ENCODE data around the gene PAK5. TPM values are rescaled to one million over a fixed set of nuclear protein-coding genes. Genes with fewer than 3 reads are reported as not detected.
"Not testable (repeated sequence)": the region's sequence is repeated elsewhere in the genome, so short reads cannot be mapped to it uniquely, and the experiment has no call there.

The PAK5 gene
- polyA plus RNA-seq, 1 donor = 0.13 TPM

DNA sequence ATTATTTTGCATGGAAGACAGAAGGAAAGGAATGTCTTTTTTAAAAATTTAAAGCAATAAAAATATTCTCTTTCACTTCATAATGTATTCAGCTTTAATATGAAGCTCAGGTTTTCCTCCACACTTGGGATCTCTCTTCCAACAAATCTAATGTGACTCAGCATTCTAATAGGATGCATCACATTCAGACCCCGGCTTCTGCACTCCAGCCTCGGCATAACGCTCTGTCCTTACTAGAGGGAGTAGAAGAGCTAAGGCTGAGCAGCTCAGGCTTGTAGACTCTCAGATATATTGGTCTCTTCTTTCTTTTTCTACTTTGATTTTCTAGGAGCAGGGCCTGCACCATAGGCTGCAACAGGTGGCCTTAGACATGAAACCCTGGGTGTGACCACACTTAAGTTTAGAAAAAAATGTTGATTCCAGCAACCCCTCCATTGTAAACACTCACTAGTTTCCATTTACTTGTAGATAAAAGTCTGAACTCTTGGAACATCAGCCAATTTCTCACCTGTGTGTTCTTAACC is 161.7 kb downstream of the PAK5 start:
- no peak for DNase-seq

GRCh38 chr20:9672981-9673380 is 165.9 kb downstream of the PAK5 start:
- no peak for DNase-seq

- DNase-seq = no peak
Observed at GRCh38 chr20:9672027-9672426, 166.8 kb downstream of the PAK5 start.

DNA sequence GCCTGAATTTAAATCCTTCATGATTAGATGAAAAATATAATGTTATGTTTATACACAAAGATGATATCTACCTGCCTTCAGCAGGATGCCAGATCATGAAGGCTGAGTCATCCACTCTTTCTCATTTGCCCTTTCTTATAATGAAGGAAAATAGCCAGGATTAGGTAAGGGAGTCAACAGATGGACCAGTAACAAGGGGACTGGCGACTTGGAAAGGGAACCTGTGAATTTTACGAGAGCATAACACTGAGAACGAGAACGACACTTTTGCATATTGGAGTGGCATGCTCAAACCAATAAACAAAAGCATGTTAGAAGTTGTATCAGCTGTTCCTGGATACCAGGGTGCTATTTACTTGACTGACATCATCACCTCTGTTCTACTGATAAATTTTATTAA is 170.5 kb downstream of the PAK5 start:
- no peak for DNase-seq

DNA sequence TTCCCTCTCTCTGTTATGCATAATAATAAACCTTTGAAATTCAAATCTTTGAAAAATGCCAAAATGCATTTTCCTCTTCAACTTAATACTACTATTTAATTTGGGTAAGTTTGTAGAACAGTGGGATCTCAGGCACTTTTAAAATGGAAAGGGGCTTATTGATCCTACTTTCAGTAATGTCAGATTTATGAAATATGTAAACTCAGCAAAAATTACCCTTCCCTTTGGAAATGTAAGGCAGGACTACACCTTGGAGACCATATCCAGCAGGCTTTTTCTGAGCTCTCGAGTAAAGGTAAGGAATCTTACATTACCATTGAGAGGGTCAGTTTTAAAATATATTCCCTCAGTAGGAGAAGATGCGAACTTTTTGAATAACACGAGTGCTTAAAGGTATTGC is 175.5 kb downstream of the PAK5 start:
- no peak for DNase-seq

GRCh38 chr20:9660236-9660868 is 178.5 kb downstream of the PAK5 start:
- peak; percentile 6 for DNase-seq

GRCh38 chr20:9647741-9648140 is 191.1 kb downstream of the PAK5 start:
- no peak for DNase-seq

DNA sequence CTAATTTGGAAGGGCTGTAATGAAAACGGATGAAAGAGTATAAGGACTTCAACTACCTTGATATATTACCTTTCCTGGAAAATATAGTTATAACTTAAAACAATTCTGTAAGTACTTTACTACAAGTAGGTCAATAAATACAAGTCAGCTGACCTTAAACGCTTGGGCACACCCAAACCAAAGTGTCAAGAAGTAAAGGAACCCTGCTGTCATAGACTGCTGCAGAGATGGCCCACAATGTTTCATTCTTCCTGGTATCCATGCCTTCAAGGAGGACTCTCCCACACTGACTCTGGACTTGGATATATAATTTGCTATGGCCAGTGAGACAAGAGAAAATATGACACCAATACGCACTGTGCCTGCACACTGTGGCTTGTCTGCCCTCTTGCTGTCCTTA is 192.5 kb downstream of the PAK5 start:
- DNase-seq = no peak

DNA sequence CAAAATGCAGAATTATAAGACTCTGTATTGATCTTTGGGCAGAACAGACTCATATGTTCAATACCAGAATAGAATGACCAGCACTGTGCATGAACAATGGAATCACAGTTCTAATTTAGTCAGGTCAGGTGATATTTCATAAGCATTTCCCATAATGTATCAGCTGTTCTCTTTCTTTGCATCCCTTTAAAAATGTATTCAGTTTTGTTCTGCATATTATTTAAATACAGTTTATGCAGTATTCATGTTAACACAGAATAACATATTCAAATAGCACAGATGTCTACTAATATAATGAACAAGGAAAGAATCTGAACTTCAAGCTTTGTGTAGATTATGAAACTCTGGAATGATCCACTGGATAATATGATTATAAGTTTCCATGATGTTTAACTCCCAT is 196.0 kb downstream of the PAK5 start:
- no peak for DNase-seq

GRCh38 chr20:9641499-9642000 is 197.3 kb downstream of the PAK5 start:
- DNase-seq = not testable (repeated sequence)

DNA sequence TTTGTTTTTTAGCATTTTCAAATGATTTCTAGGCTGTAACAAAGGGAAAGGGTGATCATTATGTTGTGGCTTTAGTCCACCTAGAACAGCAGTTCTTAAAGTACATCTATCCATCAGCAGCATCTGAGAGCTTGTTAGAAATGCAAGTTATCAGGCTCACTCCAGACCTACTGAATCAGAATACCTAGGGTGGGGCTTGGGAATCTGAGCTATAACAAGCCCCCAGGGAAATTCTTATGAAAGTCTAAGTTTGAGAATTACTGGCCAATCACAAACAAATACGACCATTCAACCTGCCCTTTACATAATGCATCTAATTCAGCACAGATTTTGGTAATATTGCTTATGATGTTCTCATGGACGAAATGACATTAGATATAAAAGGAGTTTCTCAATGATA is 201.0 kb downstream of the PAK5 start:
- DNase-seq = no peak

- DNase-seq = no peak
Observed at GRCh38 chr20:9635750-9636149, 203.1 kb downstream of the PAK5 start.

GRCh38 chr20:9634327-9634726 is 204.5 kb downstream of the PAK5 start:
- no peak for DNase-seq

DNA sequence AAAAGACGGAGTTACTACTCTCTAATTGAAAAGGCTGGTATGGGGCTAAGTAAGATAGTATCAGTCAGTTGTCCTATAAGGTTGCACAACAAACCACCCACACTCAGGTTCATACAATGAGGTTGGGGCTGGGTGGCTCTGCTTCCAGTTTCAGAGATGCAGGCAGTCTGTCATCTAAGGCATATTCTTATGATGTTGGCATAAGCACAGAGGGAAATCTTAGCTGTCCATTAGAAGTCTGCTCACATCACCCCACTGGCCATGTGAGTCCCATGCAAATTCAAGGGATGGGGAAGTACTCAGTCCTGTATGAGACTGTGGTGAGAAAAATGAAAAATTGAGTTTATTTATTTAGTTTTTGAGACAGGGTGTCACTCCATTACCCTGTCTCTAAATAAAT is 205.9 kb downstream of the PAK5 start:
- DNase-seq = no peak

GRCh38 chr20:9632265-9632664 is 206.6 kb downstream of the PAK5 start:
- no peak for DNase-seq

- no peak for DNase-seq
Observed at GRCh38 chr20:9630554-9630953, 208.3 kb downstream of the PAK5 start.

DNA sequence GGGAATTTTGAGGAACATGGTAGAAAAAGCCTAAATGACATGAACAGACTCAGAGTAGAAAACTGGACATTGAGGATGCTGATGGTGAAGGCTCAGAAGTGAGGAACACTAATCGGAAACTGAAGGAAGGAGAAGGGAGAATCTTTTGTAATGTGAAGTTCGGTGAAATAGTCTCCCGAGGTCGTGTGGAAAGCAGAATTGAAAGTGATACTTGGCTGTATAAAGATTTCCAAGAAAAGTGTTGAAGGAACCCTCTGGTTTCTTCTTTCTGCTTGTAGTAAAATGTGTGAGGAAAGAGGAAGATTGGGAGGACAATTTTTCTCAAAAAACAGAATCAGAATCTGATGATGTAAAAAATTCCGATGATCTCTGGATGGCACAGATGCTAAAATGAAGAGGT is 209.0 kb downstream of the PAK5 start:
- no peak for DNase-seq

DNA sequence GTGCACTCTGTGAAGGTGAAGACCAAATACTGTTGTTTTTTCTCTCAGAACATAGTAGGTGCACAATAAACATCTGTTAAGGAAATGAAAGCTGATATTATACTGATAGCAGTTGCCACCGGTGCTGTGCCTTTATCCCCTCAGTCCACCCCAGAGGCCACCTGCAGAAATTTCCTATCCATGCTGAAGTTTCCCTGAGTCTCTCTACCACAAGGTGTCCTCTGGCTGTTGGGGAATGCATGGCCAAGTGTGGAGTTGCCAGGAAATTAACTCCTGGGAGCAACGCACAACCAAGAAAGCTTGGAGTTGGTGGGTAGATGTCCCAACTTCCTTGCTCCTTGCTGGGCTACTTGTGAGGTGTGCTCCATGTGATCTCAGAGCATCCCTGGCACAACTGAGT is 210.3 kb downstream of the PAK5 start:
- no peak for DNase-seq

- no peak for DNase-seq
Observed at GRCh38 chr20:9628141-9628540, 210.7 kb downstream of the PAK5 start.

DNA sequence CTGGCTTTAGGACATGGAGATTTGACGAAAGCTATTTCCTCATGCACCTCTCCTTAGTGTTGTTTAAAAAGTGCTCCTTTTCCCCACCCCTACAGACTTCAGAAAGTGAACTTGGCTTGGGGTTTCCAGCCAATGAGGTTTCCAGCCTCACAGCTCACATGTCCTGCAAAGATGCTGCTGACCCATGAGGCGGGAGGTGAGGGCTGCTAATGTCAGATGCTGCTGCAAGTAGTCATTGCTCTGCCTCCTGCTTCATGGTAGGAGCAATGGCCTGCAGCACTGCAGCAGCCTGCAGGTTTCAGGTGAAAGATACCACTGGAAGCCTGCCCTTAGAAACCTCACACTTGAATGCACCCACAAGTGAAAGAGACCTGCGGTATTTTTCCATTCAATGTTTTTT is 211.7 kb downstream of the PAK5 start:
- DNase-seq = no peak

- no peak for DNase-seq
Observed at GRCh38 chr20:9626357-9626756, 212.5 kb downstream of the PAK5 start.

GRCh38 chr20:9617940-9618339 is 220.9 kb downstream of the PAK5 start:
- no peak for DNase-seq

GRCh38 chr20:9616833-9617461 is 221.9 kb downstream of the PAK5 start:
- peak; percentile 65 for DNase-seq

DNA sequence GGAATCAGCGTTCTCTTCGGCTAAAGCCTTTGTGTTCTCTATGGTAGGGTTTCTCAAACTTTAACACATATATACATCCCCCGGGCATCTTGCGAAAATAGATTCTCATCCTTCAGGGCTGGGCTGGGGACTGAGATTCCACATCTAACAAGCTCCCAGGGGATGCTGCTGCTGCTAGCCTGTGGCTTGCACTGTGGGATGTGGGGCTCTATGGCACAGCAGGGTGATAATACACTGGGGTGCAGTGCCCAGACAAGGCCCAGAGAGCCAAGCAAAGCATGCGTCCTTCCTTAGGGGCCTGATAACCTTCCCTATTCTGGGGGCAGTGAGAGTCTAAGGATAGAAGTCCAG is 222.4 kb downstream of the PAK5 start:
- DNase-seq = no peak

All from hindlimb muscle (tissue), 1 donor.